Measurements from ENCODE around the gene MT1HL1. TPM values are rescaled to one million over a fixed set of nuclear protein-coding genes. Genes with fewer than 3 reads are reported as not detected.

MT1HL1 gene
- total RNA-seq, 2 experiments from 2014 or later, result not detected

DNA sequence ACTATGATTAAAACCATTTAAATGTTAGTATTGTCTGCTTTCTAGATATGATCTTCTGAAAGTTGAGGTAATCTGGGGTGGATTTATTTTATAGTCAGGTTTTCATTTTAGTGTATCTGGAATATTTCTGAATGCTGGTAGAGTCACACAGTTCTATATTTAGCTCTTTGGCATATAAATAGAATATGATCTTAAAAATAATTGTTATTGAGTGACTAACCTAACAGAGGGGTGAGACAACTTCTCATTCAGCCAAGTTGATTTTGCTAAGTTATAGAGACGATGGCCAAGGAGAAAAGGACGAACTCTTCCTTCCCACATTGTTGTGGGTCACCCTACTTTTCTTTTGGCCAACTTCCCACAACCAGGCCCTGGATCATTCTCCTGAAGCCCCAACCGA, 7.2 kb upstream of the MT1HL1 start:
- H3K27ac Mint-ChIP-seq, result no peak overlapping the region
- intact Hi-C loops (cut with micrococcal nuclease), result no loop called here
- CTCF ChIA-PET, result no interaction called here

DNA sequence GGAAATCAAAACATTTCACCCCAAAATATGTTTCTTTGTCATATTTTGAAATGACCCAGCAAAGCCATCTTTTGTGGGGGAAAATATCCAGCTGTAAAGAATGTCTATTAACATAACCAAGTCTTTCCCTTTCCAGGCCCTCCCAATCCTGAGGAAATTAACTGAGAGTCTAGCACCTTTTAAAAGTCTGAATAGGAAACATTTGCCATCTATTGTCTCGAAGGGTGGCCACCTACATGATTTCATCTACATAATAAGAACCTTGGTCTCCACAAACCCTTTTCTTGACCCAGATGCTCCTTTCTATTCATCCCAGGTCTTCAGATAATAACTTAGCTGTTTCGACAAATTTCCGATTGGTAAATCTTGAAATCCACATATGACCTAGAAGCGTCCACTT, 5.4 kb upstream of the MT1HL1 start:
- CTCF ChIA-PET, result no interaction called here
- intact Hi-C loops (cut with micrococcal nuclease), result no loop called here
- no peaks in the 10 kb centered on the region for H3K4me1 Mint-ChIP-seq (ENCODE audit: low read depth)
- H3K36me3 Mint-ChIP-seq (ENCODE audit: low read depth), result no peaks in the 10 kb centered on the region
- DNase-seq, result no peak
- H3K9me3 Mint-ChIP-seq, result no peaks in the 10 kb centered on the region
- H3K4me3 Mint-ChIP-seq, result no peak overlapping the region
- peaks cover 6% of the 10 kb centered on the region for H3K27me3 Mint-ChIP-seq (ENCODE audit: low read depth)
- H3K27ac Mint-ChIP-seq, result no peak overlapping the region

More for the DNA sequence above, 7.2 kb upstream of the MT1HL1 start:
- no peak overlapping the region for H3K4me3 Mint-ChIP-seq
- no peaks in the 10 kb centered on the region for H3K36me3 Mint-ChIP-seq (ENCODE audit: low read depth)
- H3K9me3 Mint-ChIP-seq, result no peaks in the 10 kb centered on the region
- H3K4me1 Mint-ChIP-seq (ENCODE audit: low read depth), result no peaks in the 10 kb centered on the region
- DNase-seq, result no peak
- peaks cover 2% of the 10 kb centered on the region for H3K27me3 Mint-ChIP-seq (ENCODE audit: low read depth)

DNA sequence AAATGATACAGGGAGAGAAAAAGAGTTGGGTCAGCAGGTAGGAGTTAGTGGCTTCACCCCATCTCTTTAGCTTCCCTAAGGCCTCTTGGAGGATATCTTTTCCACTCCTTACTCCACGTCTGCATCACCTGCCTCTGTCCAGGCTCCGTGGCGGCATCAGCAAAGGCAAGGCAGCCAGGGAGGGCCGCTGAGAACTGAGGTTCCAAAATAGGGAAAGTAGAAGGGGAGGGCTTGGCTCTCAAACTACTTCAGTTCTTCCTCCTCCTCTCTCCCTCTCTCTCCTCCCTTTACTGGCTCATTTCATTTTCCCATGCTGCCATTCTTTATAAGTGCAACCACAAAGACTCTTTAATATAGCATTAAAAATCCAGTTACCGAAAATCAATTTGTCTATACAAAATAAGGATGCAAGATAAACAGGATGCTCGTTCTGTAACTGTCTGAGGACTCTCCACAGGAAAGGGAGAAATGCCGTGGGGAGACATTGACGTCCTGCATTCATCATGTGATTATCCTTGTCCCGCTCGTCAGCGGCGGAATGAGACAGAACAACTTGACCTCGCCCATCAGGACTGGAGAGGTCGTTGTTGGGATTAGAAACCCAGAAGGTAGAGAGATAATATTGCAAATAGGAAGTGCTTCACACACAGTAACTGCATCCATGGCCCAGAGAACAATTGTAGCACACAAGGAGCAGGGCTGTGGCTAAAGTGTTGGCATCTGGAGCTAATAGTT, 3.1 kb upstream of the MT1HL1 start:
- CTCF ChIA-PET, result no interaction called here
- DNase-seq, result no peak
- Mint-ChIP-seq H3K36me3 (ENCODE audit: low read depth) (no peaks in the 10 kb centered on the region), H3K4me1 (ENCODE audit: low read depth) (no peaks in the 10 kb centered on the region), H3K4me3 (no peak overlapping the region), H3K9me3 (no peaks in the 10 kb centered on the region), H3K27me3 (ENCODE audit: low read depth) (peaks cover 6% of the 10 kb centered on the region), H3K27ac (no peak overlapping the region)
- intact Hi-C loops (cut with micrococcal nuclease), result no loop called here

DNA sequence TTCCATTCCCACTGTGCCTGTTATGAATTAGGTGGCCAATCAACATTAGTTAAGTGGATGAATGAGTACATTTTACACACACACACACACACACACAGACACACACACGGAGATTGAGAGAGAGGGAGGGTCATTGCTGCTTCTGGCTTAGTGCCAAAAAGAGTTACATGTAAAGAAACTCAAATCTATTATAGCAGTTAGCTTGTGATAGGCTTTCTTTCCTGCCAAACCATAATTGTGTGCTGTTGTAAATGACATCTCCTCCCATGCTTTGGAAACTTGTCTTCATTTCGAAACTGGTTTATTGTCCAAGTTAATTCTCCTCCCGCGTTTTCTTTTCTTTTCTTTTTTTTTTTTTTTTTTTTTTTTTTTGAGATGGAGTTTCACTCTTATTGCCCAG, 1.4 kb upstream of the MT1HL1 start:
- DNase-seq, result no peak
- Mint-ChIP-seq H3K27me3 (ENCODE audit: low read depth) (peaks cover 6% of the 10 kb centered on the region), H3K9me3 (no peaks in the 10 kb centered on the region), H3K4me3 (no peak overlapping the region), H3K4me1 (ENCODE audit: low read depth) (no peaks in the 10 kb centered on the region), H3K36me3 (ENCODE audit: low read depth) (no peaks in the 10 kb centered on the region), H3K27ac (no peak overlapping the region)
- intact Hi-C loops (cut with micrococcal nuclease), result no loop called here
- CTCF ChIA-PET, result no interaction called here

DNA sequence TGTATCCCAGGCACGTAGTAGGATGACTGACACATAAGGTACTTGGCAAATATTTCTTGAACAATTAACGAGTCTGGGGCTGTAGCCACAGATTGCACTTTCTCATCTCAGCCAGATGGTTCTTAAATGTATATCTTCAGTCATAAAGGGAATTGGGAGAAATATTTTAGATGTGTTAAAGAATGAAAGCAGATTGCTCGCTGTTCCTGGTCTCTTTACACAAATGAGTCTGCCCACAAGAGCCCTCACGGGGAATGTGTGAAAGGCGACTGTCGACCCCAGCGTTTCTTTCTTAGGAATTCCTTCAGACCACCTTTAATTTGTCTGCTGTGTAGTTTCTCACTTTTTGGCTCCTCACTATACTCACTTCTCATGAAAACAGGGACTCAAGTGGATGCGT, 725 bp downstream of the MT1HL1 start:
- H3K27ac Mint-ChIP-seq, result no peak overlapping the region
- intact Hi-C loops (cut with micrococcal nuclease), result no loop called here
- no peaks in the 10 kb centered on the region for H3K36me3 Mint-ChIP-seq (ENCODE audit: low read depth)

DNA sequence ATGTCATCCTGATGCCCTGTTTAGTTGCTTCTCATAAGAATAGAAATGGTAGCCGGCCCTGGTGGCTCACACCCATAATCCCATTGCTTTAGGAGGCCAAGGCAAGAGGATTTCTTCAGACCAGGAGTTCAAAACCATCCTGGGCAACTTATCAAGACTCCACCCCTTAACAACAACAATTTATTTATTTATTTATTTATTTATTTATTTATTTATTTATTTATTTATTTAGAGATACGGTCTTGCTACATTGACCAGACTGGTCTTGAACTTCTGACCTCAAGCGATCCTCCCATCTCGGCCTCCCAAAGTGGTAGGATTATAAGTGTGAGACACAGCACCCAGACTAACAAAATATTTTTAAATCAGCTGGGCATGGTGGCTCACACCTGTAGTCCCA, 4.0 kb downstream of the MT1HL1 start:
- no peaks in the 10 kb centered on the region for H3K36me3 Mint-ChIP-seq (ENCODE audit: low read depth)
- no peak overlapping the region for H3K27ac Mint-ChIP-seq
- H3K4me3 Mint-ChIP-seq, result no peak overlapping the region
- H3K4me1 Mint-ChIP-seq (ENCODE audit: low read depth), result no peaks in the 10 kb centered on the region
- H3K9me3 Mint-ChIP-seq, result no peaks in the 10 kb centered on the region
- CTCF ChIA-PET, result no interaction called here
- DNase-seq, result no peak
- intact Hi-C loops (cut with micrococcal nuclease), result no loop called here
- peaks cover 2% of the 10 kb centered on the region for H3K27me3 Mint-ChIP-seq (ENCODE audit: low read depth)

More for the DNA sequence above, 725 bp downstream of the MT1HL1 start:
- Mint-ChIP-seq H3K27me3 (ENCODE audit: low read depth) (peaks cover 6% of the 10 kb centered on the region), H3K9me3 (no peaks in the 10 kb centered on the region), H3K4me1 (ENCODE audit: low read depth) (no peaks in the 10 kb centered on the region), H3K4me3 (no peak overlapping the region)
- CTCF ChIA-PET, result no interaction called here
- DNase-seq, result no peak

DNA sequence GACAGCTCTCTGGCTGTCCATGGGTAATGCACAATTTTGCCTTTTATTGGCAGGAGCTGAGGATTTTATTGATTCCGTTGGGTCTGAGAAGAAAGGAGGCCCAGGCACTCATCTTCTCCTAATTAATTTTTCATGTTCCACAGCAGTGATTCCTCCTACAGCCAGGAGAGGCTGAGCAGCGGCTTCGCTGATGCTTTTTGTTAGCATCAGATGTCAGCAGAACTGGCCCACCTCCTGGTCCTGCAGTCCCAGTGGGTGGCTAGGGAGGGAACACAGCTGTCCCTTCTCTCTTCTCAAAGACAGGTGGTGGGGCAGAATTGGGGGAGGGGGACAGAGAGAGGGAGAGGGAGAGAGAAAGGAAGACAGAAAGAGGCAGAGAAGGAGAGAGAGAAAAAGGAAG, 5.7 kb downstream of the MT1HL1 start:
- Mint-ChIP-seq H3K36me3 (ENCODE audit: low read depth) (no peaks in the 10 kb centered on the region), H3K4me3 (no peak overlapping the region), H3K4me1 (ENCODE audit: low read depth) (no peaks in the 10 kb centered on the region), H3K27ac (no peak overlapping the region), H3K27me3 (ENCODE audit: low read depth) (peaks cover 2% of the 10 kb centered on the region), H3K9me3 (no peaks in the 10 kb centered on the region)
- intact Hi-C loops (cut with micrococcal nuclease), result no loop called here
- CTCF ChIA-PET, result no interaction called here
- DNase-seq, result no peak

DNA sequence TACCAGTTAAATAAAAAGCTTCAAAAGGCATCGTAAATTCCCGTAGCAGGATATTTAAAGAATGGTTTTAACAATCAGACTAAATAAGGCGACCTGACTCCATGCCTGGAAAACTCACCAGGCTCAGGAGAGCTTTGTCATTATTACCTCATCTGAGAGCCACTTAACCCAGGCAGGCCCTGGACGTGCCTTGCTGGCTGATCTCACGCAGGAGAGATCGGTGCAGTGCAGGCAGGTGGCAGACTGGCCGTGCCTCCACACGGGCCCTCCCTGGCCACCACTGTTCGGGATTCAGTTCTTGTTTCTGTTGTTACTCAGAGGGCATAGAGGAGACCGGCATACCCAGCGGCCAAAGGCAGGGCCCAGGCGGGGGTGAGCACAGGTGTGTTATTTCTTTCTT, 6.4 kb downstream of the MT1HL1 start:
- H3K4me1 Mint-ChIP-seq (ENCODE audit: low read depth), result no peaks in the 10 kb centered on the region
- no peaks in the 10 kb centered on the region for H3K36me3 Mint-ChIP-seq (ENCODE audit: low read depth)
- DNase-seq, result no peak
- intact Hi-C loops (cut with micrococcal nuclease), result no loop called here
- no peaks in the 10 kb centered on the region for H3K9me3 Mint-ChIP-seq
- peaks cover 2% of the 10 kb centered on the region for H3K27me3 Mint-ChIP-seq (ENCODE audit: low read depth)
- H3K27ac Mint-ChIP-seq, result no peak overlapping the region
- no peak overlapping the region for H3K4me3 Mint-ChIP-seq
- CTCF ChIA-PET, result no interaction called here

DNA sequence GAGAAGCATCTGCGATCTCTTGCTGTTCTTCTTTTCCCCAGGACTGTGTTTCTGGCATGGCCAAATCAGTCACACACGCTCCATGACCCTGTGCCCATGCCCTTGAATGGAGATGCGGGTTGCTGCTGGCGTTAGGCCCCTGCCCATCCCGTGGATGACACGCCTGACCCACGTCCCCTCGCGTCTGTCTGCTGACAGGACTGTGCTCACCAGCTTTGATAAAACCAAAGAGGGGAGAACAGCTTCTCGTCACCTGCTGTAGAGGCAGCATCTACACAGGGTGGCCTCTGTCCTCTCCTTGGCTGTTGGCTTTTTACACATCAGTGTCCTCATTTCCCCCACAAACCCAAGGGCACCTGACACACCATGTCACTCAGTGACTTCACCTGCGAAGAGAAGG, 6.9 kb downstream of the MT1HL1 start:
- intact Hi-C loops (cut with micrococcal nuclease), result no loop called here
- CTCF ChIA-PET, result no interaction called here
- no peaks in the 10 kb centered on the region for H3K4me1 Mint-ChIP-seq (ENCODE audit: low read depth)
- no peak overlapping the region for H3K27ac Mint-ChIP-seq
- H3K27me3 Mint-ChIP-seq (ENCODE audit: low read depth), result peaks cover 2% of the 10 kb centered on the region
- DNase-seq, result no peak
- H3K9me3 Mint-ChIP-seq, result no peaks in the 10 kb centered on the region
- no peaks in the 10 kb centered on the region for H3K36me3 Mint-ChIP-seq (ENCODE audit: low read depth)
- H3K4me3 Mint-ChIP-seq, result no peak overlapping the region

DNA sequence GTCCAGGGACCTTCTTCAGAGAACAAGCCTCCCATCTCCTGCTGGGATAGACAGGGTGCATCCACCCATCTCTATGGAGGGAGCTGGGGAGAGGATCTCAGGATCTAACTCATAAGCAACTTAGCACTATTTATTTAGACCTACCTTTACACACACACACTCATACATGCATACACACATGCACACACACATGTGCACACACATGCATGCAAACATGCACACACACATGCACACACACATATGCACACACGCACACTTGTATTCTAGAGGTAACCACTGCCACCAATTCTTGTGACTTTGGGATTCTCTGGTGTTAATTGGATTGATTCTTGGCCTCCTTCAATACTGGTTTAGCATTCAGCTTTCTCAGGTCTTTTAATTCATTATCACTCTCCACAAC, 9.8 kb downstream of the MT1HL1 start:
- peaks cover 4% of the 10 kb centered on the region for H3K9me3 Mint-ChIP-seq
- peaks cover 4% of the 10 kb centered on the region for H3K27me3 Mint-ChIP-seq (ENCODE audit: low read depth)

DNA sequence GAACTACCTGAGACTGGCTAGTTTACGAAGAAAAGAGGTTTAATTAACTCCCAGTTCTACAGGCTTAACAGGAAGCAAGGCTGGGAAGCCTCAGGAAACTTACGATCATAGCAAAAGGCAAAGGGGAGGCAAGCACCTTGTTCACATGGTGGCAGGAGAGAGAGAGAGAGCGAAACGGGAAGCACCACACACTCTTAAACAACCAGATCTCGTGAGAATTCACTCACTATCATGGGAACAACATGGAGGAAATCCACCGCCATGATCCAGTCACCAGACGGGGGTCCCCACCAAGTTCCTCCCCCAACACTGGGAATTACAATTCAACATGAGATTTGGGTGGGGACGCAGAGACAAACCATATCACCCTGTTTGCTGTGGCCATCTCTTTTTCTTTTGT, 11.8 kb downstream of the MT1HL1 start:
- H3K9me3 Mint-ChIP-seq, result peaks cover 6% of the 10 kb centered on the region
- H3K27ac Mint-ChIP-seq, result no peak overlapping the region
- peaks cover 4% of the 10 kb centered on the region for H3K27me3 Mint-ChIP-seq (ENCODE audit: low read depth)
- no peak for DNase-seq
- CTCF ChIA-PET, result no interaction called here
- no peak overlapping the region for H3K4me3 Mint-ChIP-seq
- no peaks in the 10 kb centered on the region for H3K4me1 Mint-ChIP-seq (ENCODE audit: low read depth)
- no peaks in the 10 kb centered on the region for H3K36me3 Mint-ChIP-seq (ENCODE audit: low read depth)
- intact Hi-C loops (cut with micrococcal nuclease), result no loop called here

More for the DNA sequence above, 9.8 kb downstream of the MT1HL1 start:
- no peak for DNase-seq
- Mint-ChIP-seq H3K4me1 (ENCODE audit: low read depth) (no peaks in the 10 kb centered on the region), H3K27ac (no peak overlapping the region), H3K4me3 (no peak overlapping the region), H3K36me3 (ENCODE audit: low read depth) (no peaks in the 10 kb centered on the region)
- intact Hi-C loops (cut with micrococcal nuclease), result no loop called here
- CTCF ChIA-PET, result interaction anchor here (0.6 kb wide), 1 partner anchor 823 kb away, joined by 4 read pairs; no protein-coding TSS in a partner anchor

DNA sequence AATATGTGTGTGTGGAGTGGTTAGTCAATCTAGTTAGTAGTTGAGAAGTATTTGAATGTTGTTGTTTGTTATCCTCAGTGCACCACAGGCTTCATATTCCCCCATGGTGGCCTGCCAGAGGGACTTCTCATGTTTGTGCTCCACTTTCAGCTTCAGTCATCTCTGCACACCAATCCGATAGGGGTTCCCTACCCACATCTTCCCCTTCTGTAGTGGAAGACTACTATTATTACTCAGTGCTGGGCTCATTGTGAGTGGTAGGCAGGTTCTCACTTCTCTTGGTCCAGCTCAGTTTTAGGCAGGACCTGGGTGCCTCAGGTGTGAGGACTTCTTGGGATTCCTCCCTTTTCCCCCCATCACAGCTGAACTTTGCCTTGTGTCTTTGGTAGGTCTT, 14.2 kb downstream of the MT1HL1 start:
- H3K9me3 Mint-ChIP-seq, result peaks cover 6% of the 10 kb centered on the region
- DNase-seq, result no peak
- H3K4me1 Mint-ChIP-seq (ENCODE audit: low read depth), result no peaks in the 10 kb centered on the region
- H3K27ac Mint-ChIP-seq, result no peak overlapping the region
- intact Hi-C loops (cut with micrococcal nuclease), result no loop called here
- peaks cover 4% of the 10 kb centered on the region for H3K27me3 Mint-ChIP-seq (ENCODE audit: low read depth)
- H3K4me3 Mint-ChIP-seq, result no peak overlapping the region
- CTCF ChIA-PET, result no interaction called here
- no peaks in the 10 kb centered on the region for H3K36me3 Mint-ChIP-seq (ENCODE audit: low read depth)

DNA sequence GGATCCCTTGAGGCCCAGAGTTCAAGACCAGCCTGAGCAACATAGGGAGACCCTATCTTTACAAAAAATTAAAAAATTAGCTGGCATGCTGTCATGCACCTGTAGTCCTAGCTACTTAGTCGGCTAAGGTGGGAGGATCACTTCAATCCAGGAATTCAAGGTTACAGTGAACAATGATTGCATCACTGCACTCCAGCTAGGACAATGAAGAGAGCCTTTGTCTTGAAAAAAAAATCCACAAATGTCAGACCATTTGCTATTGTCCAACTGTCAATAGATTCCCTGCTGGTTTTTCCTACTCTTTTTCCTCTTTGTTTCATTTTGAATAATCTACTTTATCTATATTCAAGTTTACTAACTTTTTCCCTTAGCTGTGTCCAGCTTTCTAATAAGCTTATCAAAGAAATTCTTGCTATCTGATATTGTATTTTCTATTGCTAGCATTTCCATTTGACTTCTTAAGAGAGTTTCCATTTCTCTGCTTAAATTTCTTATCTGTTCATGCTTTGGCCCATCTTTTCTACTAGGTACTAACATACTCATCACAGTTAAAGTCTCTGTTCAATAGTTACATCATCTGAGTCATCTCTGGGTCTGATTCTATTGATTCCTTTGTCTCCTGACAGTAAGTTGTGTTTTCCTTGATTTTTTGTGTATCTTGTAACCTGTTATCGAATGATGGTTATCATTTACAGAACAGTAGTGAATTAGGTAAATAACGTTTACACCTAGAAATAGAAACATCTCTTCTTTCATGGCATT, 14.8 kb downstream of the MT1HL1 start:
- H3K36me3 Mint-ChIP-seq (ENCODE audit: low read depth), result no peaks in the 10 kb centered on the region
- no peak overlapping the region for H3K4me3 Mint-ChIP-seq
- H3K27me3 Mint-ChIP-seq (ENCODE audit: low read depth), result peaks cover 3% of the 10 kb centered on the region
- CTCF ChIA-PET, result interaction anchor here (0.7 kb wide), 1 partner anchor 394 kb away, joined by 3 read pairs; no protein-coding TSS in a partner anchor
- no peak for DNase-seq
- H3K27ac Mint-ChIP-seq, result no peak overlapping the region
- intact Hi-C loops (cut with micrococcal nuclease), result no loop called here
- H3K9me3 Mint-ChIP-seq, result peaks cover 6% of the 10 kb centered on the region
- no peaks in the 10 kb centered on the region for H3K4me1 Mint-ChIP-seq (ENCODE audit: low read depth)

All from activated naive CD4-positive, alpha-beta T cell treated with anti-CD3 and anti-CD28 coated beads for 36 hours (primary cell).